ENCODE results near the gene GPAT3. TPM values are rescaled to one million over a fixed set of nuclear protein-coding genes. Genes with fewer than 3 reads are reported as not detected.
"Not testable (repeated sequence)": the region's sequence is repeated elsewhere in the genome, so short reads cannot be mapped to it uniquely, and the experiment has no call there.

GPAT3 gene
- total and polyA plus RNA-seq, 4 donors, result 0.90 to 8.9 (median 6.3) TPM

DNA sequence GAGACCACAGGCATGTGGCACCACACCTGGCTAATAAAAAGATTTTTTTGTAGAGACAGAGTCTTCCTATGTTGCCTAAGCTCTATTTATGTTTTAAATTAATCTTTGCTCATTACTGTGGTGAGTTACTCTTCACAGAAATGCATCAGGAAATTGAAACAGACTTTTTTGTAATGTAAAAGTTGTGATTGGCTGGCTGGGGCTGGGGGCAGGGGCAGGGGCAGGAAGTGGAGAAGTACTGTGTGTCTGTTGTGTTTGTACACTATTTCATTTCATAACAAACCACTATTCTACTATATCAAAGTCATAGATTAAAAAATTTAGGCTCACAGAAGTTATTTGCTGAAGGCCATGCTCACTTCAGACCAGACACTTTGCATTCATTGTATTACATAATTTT lies 31.9 kb upstream of the GPAT3 start:
- H3K36me3 ChIP-seq (ENCODE audit: control insufficient read depth in 1 of 2, insufficient read depth in 2 of 2, low read length in 1 of 2), result no peaks in the 10 kb centered on the region
- no peaks in the 10 kb centered on the region for H3K4me1 ChIP-seq (ENCODE audit: control insufficient read depth in 1 of 2, insufficient read depth in 2 of 2, low read length in 2 of 2)
- no peak for ATAC-seq (ENCODE audit: low FRiP score)
- no peak overlapping the region for H3K27ac ChIP-seq (ENCODE audit: low read depth in 1 of 2, low read length in 2 of 2)
- no peak overlapping the region for H3K4me3 ChIP-seq (ENCODE audit: low read length in 2 of 2)
- no peaks in the 10 kb centered on the region for H3K9me3 ChIP-seq (ENCODE audit: control insufficient read depth, low read length)
- intact Hi-C loops (cut with DNase I), result no loop called here
- DNase-seq, result no peak
- H3K27me3 ChIP-seq (ENCODE audit: control insufficient read depth in 1 of 2, insufficient read depth in 2 of 2, low read length in 1 of 2), result peaks cover 0 to 2% of the 10 kb centered on the region in 2 donors

DNA sequence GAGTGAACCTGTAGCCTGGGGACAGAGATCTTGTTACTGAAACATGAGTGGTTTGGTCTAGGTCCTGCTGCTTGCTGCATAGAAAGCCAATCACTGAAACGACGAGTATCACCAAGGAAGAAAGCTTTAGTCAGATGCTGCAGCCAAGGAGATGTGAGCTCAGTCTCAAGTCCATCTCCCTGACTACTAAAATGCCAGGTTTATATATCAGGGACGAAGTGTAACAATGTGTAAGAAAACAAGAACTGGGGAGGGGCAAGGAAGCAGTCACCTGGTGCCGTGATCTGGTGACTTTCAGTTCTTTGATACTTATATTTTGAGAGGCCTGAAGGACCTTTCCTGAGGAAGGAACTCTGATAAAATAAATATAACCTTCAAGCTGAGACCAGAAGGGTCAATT lies 31.4 kb upstream of the GPAT3 start:
- H3K27ac ChIP-seq (ENCODE audit: low read depth in 1 of 2, low read length in 2 of 2), result no peak overlapping the region
- 54 to 63% methylated on average over 4 of the region's 4 CpGs for WGBS, 2 donors
- no peak for DNase-seq
- ATAC-seq (ENCODE audit: low FRiP score), result no peak
- no peaks in the 10 kb centered on the region for H3K9me3 ChIP-seq (ENCODE audit: control insufficient read depth, low read length)
- intact Hi-C loops (cut with DNase I), result no loop called here
- no peak overlapping the region for H3K4me3 ChIP-seq (ENCODE audit: low read length in 2 of 2)
- no peaks in the 10 kb centered on the region for H3K36me3 ChIP-seq (ENCODE audit: control insufficient read depth in 1 of 2, insufficient read depth in 2 of 2, low read length in 1 of 2)
- peaks cover 0 to 2% of the 10 kb centered on the region in 2 donors for H3K27me3 ChIP-seq (ENCODE audit: control insufficient read depth in 1 of 2, insufficient read depth in 2 of 2, low read length in 1 of 2)
- H3K4me1 ChIP-seq (ENCODE audit: control insufficient read depth in 1 of 2, insufficient read depth in 2 of 2, low read length in 2 of 2), result no peaks in the 10 kb centered on the region

DNA sequence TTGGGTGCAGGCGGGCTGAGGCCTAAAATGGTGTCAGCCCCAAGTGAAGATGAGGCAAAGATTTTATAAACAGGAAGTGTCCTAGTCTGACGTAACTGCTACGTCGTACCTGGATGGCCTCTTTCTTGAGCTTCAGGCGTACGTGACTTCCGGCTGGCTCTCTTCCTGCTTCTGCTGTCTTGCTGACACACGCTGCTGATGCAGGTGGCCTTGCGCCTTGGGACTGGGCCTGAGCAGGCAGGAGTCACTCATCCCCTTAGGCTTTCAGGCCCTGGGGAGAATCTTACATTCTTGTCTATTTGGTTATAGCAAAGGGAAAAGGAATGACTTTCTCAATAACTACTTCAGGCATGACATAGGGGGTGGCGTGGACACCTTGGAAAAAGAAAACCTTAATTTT lies 30.9 kb upstream of the GPAT3 start:
- intact Hi-C loops (cut with DNase I), result no loop called here
- H3K36me3 ChIP-seq (ENCODE audit: control insufficient read depth in 1 of 2, insufficient read depth in 2 of 2, low read length in 1 of 2), result no peaks in the 10 kb centered on the region
- no peaks in the 10 kb centered on the region for H3K9me3 ChIP-seq (ENCODE audit: control insufficient read depth, low read length)
- peaks cover 0 to 2% of the 10 kb centered on the region in 2 donors for H3K27me3 ChIP-seq (ENCODE audit: control insufficient read depth in 1 of 2, insufficient read depth in 2 of 2, low read length in 1 of 2)
- no peak overlapping the region for H3K27ac ChIP-seq (ENCODE audit: low read depth in 1 of 2, low read length in 2 of 2)
- no peak for DNase-seq
- 92 to 94% methylated on average over 10 of the region's 10 CpGs for WGBS, 2 donors
- no peaks in the 10 kb centered on the region for H3K4me1 ChIP-seq (ENCODE audit: control insufficient read depth in 1 of 2, insufficient read depth in 2 of 2, low read length in 2 of 2)
- ATAC-seq (ENCODE audit: low FRiP score), result no peak
- no peak overlapping the region for H3K4me3 ChIP-seq (ENCODE audit: low read length in 2 of 2)

DNA sequence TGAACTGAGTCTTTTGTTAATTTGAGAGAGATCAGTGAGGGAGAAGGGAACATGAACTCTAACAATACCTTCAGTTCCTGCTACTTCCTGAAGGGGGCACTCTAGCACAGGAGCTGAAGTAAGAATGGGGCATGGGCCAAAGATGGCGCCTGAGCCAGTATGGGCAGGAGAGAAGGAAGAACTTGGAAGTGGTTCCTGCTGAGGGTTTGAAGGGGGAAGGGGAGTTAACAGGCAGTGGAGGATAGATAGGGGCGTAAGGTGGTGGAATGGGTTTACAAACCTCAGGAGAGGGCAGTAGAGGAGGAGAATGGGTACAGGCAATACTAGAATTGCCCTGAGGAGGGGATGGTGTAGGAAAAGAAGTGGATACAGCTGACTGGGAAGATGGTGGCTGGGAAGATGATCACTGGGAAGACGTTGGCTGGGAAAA lies 26.7 kb upstream of the GPAT3 start:
- H3K27ac ChIP-seq (ENCODE audit: low read depth in 1 of 2, low read length in 2 of 2); ATAC-seq (ENCODE audit: low FRiP score); H3K4me1 ChIP-seq (ENCODE audit: control insufficient read depth in 1 of 2, insufficient read depth in 2 of 2, low read length in 2 of 2); H3K36me3 ChIP-seq (ENCODE audit: control insufficient read depth in 1 of 2, insufficient read depth in 2 of 2, low read length in 1 of 2); H3K9me3 ChIP-seq (ENCODE audit: control insufficient read depth, low read length); H3K4me3 ChIP-seq (ENCODE audit: low read length in 2 of 2); H3K27me3 ChIP-seq (ENCODE audit: control insufficient read depth in 1 of 2, insufficient read depth in 2 of 2, low read length in 1 of 2): not testable (repeated sequence)
- 71 to 77% methylated on average over 3 of the region's 3 CpGs for WGBS, 2 donors
- peak in 1 of 2 donors; percentile 62 for DNase-seq
- intact Hi-C loops (cut with DNase I), result loop anchor here (2.0 kb wide), 1 partner anchor 132 kb away; no protein-coding TSS in a partner anchor

DNA sequence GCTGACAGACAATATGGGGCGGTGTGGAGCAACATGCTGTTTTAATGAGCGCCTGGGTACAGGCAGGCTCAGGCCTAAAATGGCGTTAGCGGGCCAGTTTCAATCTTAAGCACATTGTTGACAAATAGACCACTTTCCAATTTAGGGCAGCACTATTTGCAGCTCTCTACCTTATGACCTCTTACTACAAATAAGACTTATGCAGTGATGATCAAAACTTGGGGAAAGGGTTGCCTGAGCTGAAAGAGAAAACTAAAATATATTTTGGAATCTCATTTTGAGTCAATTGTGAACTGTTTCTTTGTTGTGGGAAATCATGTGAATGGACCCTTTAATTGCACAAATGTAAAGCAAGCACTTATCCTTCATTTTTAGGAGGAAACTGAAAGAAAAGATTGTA lies 25.5 kb upstream of the GPAT3 start:
- H3K27ac ChIP-seq (ENCODE audit: low read depth in 1 of 2, low read length in 2 of 2), result no peak overlapping the region
- ATAC-seq (ENCODE audit: low FRiP score) (no peak), DNase-seq (no peak)
- no peaks in the 10 kb centered on the region for H3K9me3 ChIP-seq (ENCODE audit: control insufficient read depth, low read length)
- H3K27me3 ChIP-seq (ENCODE audit: control insufficient read depth in 1 of 2, insufficient read depth in 2 of 2, low read length in 1 of 2), result no peaks in the 10 kb centered on the region
- H3K36me3 ChIP-seq (ENCODE audit: control insufficient read depth in 1 of 2, insufficient read depth in 2 of 2, low read length in 1 of 2), result no peaks in the 10 kb centered on the region
- H3K4me3 ChIP-seq (ENCODE audit: low read length in 2 of 2), result no peak overlapping the region
- WGBS, 2 donors, result 69 to 91% methylated on average over 4 of the region's 4 CpGs
- intact Hi-C loops (cut with DNase I), result no loop called here
- H3K4me1 ChIP-seq (ENCODE audit: control insufficient read depth in 1 of 2, insufficient read depth in 2 of 2, low read length in 2 of 2), result no peaks in the 10 kb centered on the region

DNA sequence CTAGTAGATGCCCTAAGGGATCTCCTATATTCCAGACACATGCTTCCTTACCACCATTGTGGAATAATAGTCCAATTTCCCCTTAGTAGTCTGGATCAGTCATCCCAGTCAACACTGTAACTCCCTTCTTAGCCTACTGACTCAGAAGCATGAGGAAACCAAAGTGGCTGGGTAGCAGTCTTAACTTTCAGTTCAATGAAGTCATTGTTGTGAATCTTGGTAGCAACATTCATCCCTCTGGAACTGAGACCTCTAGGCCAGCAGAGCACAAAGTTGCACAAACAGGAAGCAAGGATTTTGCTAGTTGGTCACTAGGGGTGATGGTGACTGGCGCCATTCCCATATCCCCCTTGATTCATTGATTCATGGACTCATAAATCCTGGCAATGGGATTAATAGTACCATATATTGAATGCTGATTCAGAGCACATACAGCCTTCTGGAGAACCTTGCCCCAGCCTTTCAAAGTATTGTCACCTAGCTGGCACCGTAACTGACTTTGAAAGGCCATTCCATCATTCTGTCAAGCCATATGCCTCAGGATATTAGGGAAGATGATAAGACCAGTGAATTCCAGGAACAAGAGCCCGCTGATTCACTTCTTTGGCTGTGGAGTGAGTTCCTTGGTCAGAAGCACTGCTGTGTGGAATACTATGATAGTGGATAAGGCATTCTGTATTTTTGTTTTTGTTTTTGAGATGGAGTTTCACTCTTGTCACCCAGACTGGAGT lies 19.7 kb upstream of the GPAT3 start:
- H3K9me3 ChIP-seq (ENCODE audit: control insufficient read depth, low read length), result no peaks in the 10 kb centered on the region
- no peak overlapping the region for H3K27ac ChIP-seq (ENCODE audit: low read depth in 1 of 2, low read length in 2 of 2)
- H3K36me3 ChIP-seq (ENCODE audit: control insufficient read depth in 1 of 2, insufficient read depth in 2 of 2, low read length in 1 of 2), result no peaks in the 10 kb centered on the region
- H3K4me3 ChIP-seq (ENCODE audit: low read length in 2 of 2), result no peak overlapping the region
- DNase-seq (peak in 1 of 2 donors; percentile 52), ATAC-seq (ENCODE audit: low FRiP score) (peak; percentile 70)
- no peaks in the 10 kb centered on the region for H3K4me1 ChIP-seq (ENCODE audit: control insufficient read depth in 1 of 2, insufficient read depth in 2 of 2, low read length in 2 of 2)
- intact Hi-C loops (cut with DNase I), result no loop called here
- WGBS, 2 donors, result 54 to 62% methylated on average over 3 of the region's 3 CpGs
- no peaks in the 10 kb centered on the region for H3K27me3 ChIP-seq (ENCODE audit: control insufficient read depth in 1 of 2, insufficient read depth in 2 of 2, low read length in 1 of 2)

DNA sequence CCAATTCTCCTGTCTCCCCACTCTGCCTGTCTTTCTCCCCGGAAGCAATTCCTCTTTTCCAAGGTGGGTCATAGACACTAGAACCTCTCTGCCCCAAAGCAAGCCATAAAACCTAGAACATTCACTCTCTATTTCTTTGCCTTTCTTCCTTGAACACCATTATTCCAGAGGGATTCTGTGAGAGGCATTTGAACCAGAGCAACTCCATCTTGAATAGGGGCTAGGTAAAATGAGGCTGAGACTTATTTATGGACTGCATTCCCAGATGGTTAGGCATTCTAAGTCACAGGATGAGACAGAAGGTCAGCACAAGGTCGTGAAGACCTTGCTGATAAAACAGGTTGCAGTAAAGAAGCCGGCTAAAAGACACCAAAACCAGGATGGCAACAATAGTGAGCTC lies 13.7 kb upstream of the GPAT3 start:
- peaks cover 2% of the 10 kb centered on the region for H3K9me3 ChIP-seq (ENCODE audit: control insufficient read depth, low read length)
- no peaks in the 10 kb centered on the region for H3K4me1 ChIP-seq (ENCODE audit: control insufficient read depth in 1 of 2, insufficient read depth in 2 of 2, low read length in 2 of 2)
- 69% methylated on average over 3 of the region's 3 CpGs for WGBS, 2 donors
- intact Hi-C loops (cut with DNase I), result no loop called here
- H3K27ac ChIP-seq (ENCODE audit: low read depth in 1 of 2, low read length in 2 of 2), result no peak overlapping the region
- peaks cover 0 to 2% of the 10 kb centered on the region in 2 donors for H3K27me3 ChIP-seq (ENCODE audit: control insufficient read depth in 1 of 2, insufficient read depth in 2 of 2, low read length in 1 of 2)
- no peaks in the 10 kb centered on the region for H3K36me3 ChIP-seq (ENCODE audit: control insufficient read depth in 1 of 2, insufficient read depth in 2 of 2, low read length in 1 of 2)
- ATAC-seq (ENCODE audit: low FRiP score), result no peak
- DNase-seq, result no peak
- no peak overlapping the region for H3K4me3 ChIP-seq (ENCODE audit: low read length in 2 of 2)

DNA sequence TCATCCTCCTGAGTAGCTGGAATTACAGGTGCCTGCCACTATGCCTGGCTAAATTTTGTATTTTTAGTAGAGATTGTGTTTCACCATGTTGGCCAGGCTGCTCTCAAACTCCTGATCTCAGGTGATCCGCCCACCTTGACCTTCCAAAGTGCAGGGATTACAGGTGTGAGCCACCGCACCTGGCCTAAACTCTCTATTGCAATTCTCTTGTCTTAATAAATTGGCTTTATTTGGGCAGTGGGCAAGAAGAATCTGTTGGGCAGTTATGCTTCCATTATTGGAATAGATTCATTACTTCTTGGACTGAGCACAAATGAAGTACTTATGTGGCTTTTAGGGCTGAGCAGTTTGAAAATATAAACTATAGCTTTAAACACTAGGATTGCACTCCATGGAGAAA lies 8.2 kb upstream of the GPAT3 start:
- Histone ChIP-seq H3K4me3 (ENCODE audit: low read length in 2 of 2) (no peak overlapping the region), H3K9me3 (ENCODE audit: control insufficient read depth, low read length) (peaks cover 5% of the 10 kb centered on the region), H3K4me1 (ENCODE audit: control insufficient read depth in 1 of 2, insufficient read depth in 2 of 2, low read length in 2 of 2) (no peaks in the 10 kb centered on the region), H3K27ac (ENCODE audit: low read depth in 1 of 2, low read length in 2 of 2) (no peak overlapping the region), H3K27me3 (ENCODE audit: control insufficient read depth in 1 of 2, insufficient read depth in 2 of 2, low read length in 1 of 2) (no peaks in the 10 kb centered on the region), H3K36me3 (ENCODE audit: control insufficient read depth in 1 of 2, insufficient read depth in 2 of 2, low read length in 1 of 2) (no peaks in the 10 kb centered on the region)
- intact Hi-C loops (cut with DNase I), result no loop called here
- 88 to 89% methylated on average over 2 of the region's 2 CpGs for WGBS, 2 donors
- ATAC-seq (ENCODE audit: low FRiP score) (no peak), DNase-seq (no peak)
